Measurements from ENCODE around the gene PRKG1. TPM values are rescaled to one million over a fixed set of nuclear protein-coding genes. Genes with fewer than 3 reads are reported as not detected.

The PRKG1 gene
- total and polyA plus RNA-seq, 2 of the 8 experiments (the other 6 are each of a cell fraction or from before 2014, with no cell fraction given) = 4.2 to 15.2 TPM

GRCh38 chr10:52040486-52040885, 966.2 kb downstream of the PRKG1 start (continued):
- no peak for TF ChIP-seq CHD7 (IDR thresholded peaks at IDR 0.05; ENCODE audit: insufficient replicate concordance, low read length)

Data from H1 (cell line).